Mammary epithelial cell (primary cell): ENCODE results near the gene GAPDH.

ENCODE experiments used
- EZH2 ChIP-seq: IDR thresholded peaks from 2 replicates; pipeline ENCODE4 v1.6.1; 2012; ENCODE audit warnings: low read length, inconsistent platforms, borderline replicate concordance
- TF ChIP-seq, protein P1 (sequence below), 2 donors: IDR thresholded peaks in 1 of 2; conservative IDR thresholded peaks in 1 of 2; 2 replicates each; pipeline ENCODE4 v1.5.1; 2011 to 2012; ENCODE audit warnings: inconsistent platforms in 2 of 2, low read length in 2 of 2, mild to moderate bottlenecking in 2 of 2, control low read depth in 1 of 2, low read depth in 1 of 2; ENCODE audit not compliant: insufficient read depth in 1 of 2; ENCODE audit errors: extremely low read depth in 1 of 2

DNA sequence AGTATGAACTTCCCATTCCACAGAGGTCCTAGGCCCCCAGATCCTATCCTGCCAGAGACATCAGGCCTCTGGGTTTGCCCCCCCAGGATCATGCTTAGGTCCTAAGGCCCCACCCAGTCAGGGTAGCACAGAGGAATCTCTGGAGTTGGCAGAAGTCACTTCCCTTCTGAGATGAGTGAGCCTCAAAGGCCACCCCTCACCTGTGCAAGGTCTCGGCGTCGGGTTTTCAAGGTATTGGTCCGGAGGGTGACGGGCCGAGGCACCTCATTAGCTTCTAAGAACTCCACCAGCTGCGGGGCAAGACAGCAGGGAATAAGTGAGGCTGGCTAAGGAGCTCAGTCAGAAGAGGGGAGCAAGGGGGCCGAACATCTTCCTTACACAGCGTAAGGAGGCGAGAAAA, 28.6 kb downstream of the GAPDH start:
- no peak for TF ChIP-seq EZH2
- TF ChIP-seq, protein P1, sequence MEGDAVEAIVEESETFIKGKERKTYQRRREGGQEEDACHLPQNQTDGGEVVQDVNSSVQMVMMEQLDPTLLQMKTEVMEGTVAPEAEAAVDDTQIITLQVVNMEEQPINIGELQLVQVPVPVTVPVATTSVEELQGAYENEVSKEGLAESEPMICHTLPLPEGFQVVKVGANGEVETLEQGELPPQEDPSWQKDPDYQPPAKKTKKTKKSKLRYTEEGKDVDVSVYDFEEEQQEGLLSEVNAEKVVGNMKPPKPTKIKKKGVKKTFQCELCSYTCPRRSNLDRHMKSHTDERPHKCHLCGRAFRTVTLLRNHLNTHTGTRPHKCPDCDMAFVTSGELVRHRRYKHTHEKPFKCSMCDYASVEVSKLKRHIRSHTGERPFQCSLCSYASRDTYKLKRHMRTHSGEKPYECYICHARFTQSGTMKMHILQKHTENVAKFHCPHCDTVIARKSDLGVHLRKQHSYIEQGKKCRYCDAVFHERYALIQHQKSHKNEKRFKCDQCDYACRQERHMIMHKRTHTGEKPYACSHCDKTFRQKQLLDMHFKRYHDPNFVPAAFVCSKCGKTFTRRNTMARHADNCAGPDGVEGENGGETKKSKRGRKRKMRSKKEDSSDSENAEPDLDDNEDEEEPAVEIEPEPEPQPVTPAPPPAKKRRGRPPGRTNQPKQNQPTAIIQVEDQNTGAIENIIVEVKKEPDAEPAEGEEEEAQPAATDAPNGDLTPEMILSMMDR (conservative IDR thresholded peaks at IDR 0.05 in 1 of 2, IDR thresholded peaks at IDR 0.05 in 1 of 2; ENCODE audit: extremely low read depth in 1 of 2, insufficient read depth in 1 of 2, low read depth in 1 of 2, low read length in 2 of 2), result no peak
